DND-41 (cell line): Measurements from ENCODE around the gene RUNX1.

Experiments used
- EZH2 ChIP-seq: IDR thresholded peaks from 3 replicates; pipeline ENCODE4 v1.6.1; 2012; ENCODE audit warnings: borderline replicate concordance, low read depth, mild to moderate bottlenecking, moderate library complexity, low read length, inconsistent platforms; ENCODE audit not compliant: severe bottlenecking
- TF ChIP-seq, protein P1 (sequence below): IDR thresholded peaks from 2 replicates; pipeline ENCODE4 v1.5.1; 2012; ENCODE audit warnings: borderline replicate concordance, low read length, moderate library complexity, mild to moderate bottlenecking; ENCODE audit not compliant: poor library complexity, severe bottlenecking; ENCODE audit errors: extremely low read depth

DNA sequence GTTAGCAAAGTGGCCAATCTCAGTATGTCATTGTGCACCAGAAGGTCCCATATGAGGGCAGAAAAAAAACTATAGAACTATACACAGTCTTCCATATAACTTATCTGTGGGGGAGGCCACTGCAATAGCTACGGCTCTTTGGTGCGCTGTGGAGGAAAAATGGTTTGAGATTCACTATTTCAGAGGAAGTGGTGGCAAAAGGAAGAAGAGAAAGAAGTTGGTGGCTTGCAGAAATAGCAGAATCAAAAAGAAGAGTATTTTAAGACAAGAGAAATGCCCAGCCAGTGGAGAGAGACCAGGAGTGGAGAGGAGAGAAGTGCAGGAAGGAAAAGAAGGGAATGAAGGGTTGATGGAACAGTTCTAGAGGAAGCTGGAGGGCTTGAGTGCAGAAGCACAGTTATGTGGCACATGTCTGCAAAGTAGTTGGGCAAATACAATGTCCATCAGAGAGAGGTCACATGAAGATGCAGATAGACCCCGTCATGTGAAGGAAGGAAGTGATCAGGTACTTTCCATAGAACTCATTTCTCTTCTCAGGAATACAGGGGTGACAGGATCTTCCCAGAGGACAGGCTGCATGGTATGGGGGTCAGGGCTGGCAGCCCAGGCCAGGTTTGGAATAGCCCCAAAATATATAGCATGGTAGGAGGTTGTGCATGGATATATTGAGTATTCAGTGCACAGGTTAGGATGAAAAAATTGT is 64.6 kb downstream of the RUNX1 start:
- TF ChIP-seq, protein P1, sequence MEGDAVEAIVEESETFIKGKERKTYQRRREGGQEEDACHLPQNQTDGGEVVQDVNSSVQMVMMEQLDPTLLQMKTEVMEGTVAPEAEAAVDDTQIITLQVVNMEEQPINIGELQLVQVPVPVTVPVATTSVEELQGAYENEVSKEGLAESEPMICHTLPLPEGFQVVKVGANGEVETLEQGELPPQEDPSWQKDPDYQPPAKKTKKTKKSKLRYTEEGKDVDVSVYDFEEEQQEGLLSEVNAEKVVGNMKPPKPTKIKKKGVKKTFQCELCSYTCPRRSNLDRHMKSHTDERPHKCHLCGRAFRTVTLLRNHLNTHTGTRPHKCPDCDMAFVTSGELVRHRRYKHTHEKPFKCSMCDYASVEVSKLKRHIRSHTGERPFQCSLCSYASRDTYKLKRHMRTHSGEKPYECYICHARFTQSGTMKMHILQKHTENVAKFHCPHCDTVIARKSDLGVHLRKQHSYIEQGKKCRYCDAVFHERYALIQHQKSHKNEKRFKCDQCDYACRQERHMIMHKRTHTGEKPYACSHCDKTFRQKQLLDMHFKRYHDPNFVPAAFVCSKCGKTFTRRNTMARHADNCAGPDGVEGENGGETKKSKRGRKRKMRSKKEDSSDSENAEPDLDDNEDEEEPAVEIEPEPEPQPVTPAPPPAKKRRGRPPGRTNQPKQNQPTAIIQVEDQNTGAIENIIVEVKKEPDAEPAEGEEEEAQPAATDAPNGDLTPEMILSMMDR, result no peak
- no peak for TF ChIP-seq EZH2
